Right atrium auricular region (tissue), 2 donors: ENCODE measurements around the gene SPAG17. TPM values are rescaled to one million over a fixed set of nuclear protein-coding genes. Genes with fewer than 3 reads are reported as not detected.

Source experiments
- DNase-seq: peaks from one replicate; pipeline ENCODE4 v3.0.0-alpha.2; 2019; ENCODE audit warnings: low spot score
- H3K27ac ChIP-seq, 2 donors: fragments of 200-600 bp; sonication (generic); 1 replicate in 1 of 2; 2 replicates in 1 of 2; pipeline ENCODE4 v1.5.1; 2016 to 2019
- H3K27me3 ChIP-seq, 2 donors: fragments of 200-600 bp; sonication (generic); one replicate each; pipeline versions ENCODE4 v1.5.1 to v1.6.0; 2017 to 2019
- H3K36me3 ChIP-seq: fragments of 200-600 bp; sonication (generic); one replicate; pipeline ENCODE4 v1.5.1; 2016
- H3K4me1 ChIP-seq, 2 donors: fragments of 200-600 bp; sonication (generic); one replicate each; pipeline versions ENCODE4 v1.5.1 to v1.6.0; 2017 to 2019
- H3K4me3 ChIP-seq, 2 donors: fragments of 200-600 bp; sonication (generic); 1 replicate in 1 of 2; 2 replicates in 1 of 2; pipeline ENCODE4 v1.5.1; 2017 to 2019; ENCODE audit warnings: mild to moderate bottlenecking in 1 of 2, moderate library complexity in 1 of 2
- H3K9me3 ChIP-seq, 2 donors: fragments of 200-600 bp; sonication (generic); one replicate each; pipeline ENCODE4 v1.5.1; 2019
- total RNA-seq, 2 donors: library from RNA; depleted of rRNA; stranded (reverse); fragments of >200 nt; gene quantifications; one replicate each; pipeline ENCODE4 v1.1.0, GENCODE V29; 2016
- TF ChIP-seq, protein P1 (sequence below), 2 donors: fragments of 200-600 bp; sonication (generic); IDR thresholded peaks; one replicate each; pipeline ENCODE4 v1.5.1; 2019; ENCODE audit warnings: antibody characterized with exemption in 2 of 2

Gene SPAG17
- total RNA-seq, 2 donors from 2014 or later, result 0.39 TPM; not detected in 1

DNA sequence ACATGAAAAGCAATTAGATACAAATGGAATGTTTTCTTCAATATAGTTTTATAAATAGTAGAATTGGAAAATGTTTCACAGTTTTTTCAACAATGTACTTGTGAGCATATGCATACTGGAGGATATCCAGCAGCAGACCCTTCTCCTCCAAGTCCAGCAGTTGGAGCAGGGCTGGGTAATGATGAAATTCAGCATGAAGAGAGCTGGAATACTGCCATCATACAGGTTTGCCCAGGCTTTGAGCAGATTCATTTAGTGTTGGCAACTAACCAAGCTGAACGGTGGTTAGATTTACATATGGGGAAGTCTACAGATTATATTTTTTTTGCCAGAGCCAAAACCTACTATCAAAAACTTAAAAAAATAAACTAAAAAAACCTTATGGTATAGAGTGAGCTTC lies 217.1 kb downstream of the SPAG17 start:
- no peaks in the 10 kb centered on the region for H3K36me3 ChIP-seq
- no peaks in the 10 kb centered on the region for H3K4me1 ChIP-seq
- no peaks in the 10 kb centered on the region for H3K27me3 ChIP-seq
- no peak for DNase-seq
- H3K27ac ChIP-seq, result no peak overlapping the region
- no peaks in the 10 kb centered on the region for H3K9me3 ChIP-seq
- TF ChIP-seq, protein P1, sequence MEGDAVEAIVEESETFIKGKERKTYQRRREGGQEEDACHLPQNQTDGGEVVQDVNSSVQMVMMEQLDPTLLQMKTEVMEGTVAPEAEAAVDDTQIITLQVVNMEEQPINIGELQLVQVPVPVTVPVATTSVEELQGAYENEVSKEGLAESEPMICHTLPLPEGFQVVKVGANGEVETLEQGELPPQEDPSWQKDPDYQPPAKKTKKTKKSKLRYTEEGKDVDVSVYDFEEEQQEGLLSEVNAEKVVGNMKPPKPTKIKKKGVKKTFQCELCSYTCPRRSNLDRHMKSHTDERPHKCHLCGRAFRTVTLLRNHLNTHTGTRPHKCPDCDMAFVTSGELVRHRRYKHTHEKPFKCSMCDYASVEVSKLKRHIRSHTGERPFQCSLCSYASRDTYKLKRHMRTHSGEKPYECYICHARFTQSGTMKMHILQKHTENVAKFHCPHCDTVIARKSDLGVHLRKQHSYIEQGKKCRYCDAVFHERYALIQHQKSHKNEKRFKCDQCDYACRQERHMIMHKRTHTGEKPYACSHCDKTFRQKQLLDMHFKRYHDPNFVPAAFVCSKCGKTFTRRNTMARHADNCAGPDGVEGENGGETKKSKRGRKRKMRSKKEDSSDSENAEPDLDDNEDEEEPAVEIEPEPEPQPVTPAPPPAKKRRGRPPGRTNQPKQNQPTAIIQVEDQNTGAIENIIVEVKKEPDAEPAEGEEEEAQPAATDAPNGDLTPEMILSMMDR (IDR thresholded peaks at IDR 0.05), result no peak
- no peak overlapping the region for H3K4me3 ChIP-seq

DNA sequence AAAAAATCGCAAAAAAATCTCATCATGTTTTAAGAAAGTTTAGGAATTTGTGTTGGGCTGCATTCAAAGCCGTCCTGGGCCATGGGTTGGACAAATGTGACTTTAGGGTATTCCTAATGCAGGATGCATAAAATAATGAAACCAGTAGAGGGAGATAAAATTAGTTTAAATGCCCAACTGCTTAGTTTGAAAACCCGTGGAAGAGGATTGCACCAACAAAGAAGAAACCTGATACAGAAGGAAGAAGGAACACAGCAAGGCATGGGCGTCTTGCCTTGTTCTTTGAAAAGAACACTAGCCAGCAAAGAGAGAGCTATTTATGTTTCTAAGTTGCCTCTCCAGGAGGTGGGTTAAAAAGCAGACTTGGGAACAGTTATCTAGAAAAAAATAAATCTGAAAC lies 217.6 kb downstream of the SPAG17 start:
- Histone ChIP-seq H3K4me1 (no peaks in the 10 kb centered on the region), H3K9me3 (no peaks in the 10 kb centered on the region), H3K27me3 (no peaks in the 10 kb centered on the region), H3K4me3 (no peak overlapping the region), H3K27ac (no peak overlapping the region), H3K36me3 (no peaks in the 10 kb centered on the region)
- DNase-seq, result no peak
- TF ChIP-seq, protein P1 (IDR thresholded peaks at IDR 0.05), result peak in 1 of 2 donors; percentile 17

DNA sequence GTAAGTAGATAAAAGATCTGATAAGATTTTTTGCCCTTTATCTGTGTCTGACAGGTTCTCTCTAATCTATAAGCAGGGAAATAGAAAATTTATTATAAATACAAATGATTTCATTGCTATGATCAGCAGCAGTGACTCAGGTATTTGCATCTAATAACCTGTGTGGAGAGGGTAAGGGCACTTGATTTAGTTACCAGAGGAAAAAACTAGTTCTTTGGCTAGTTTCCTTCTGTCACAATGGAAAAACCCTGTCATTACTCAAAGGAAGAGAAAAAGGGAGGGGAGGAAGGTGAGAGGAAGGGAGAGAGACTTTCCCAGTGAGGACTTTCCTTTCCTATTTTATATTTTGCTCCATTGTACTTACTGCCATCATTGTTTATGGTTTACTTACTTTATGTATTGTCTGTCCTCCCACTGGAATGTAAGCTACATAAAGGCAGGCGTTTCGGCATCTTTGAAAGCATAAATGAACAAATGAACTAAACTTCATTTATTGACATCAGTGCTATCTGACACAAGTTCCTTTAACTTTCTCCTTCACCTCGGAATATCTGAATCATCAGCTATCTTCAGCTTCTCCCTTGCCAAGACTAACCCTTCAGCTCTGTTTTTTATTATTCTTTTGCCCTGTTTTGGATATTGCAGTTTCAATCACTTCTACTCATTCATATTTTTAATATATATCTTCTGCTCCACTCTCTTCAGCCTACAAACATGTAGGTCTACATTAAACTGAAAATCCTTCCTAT lies 220.6 kb downstream of the SPAG17 start:
- no peak for DNase-seq
- no peaks in the 10 kb centered on the region for H3K9me3 ChIP-seq
- no peak overlapping the region for H3K27ac ChIP-seq
- TF ChIP-seq, protein P1 (IDR thresholded peaks at IDR 0.05), result no peak
- no peak overlapping the region for H3K4me3 ChIP-seq
- no peaks in the 10 kb centered on the region for H3K27me3 ChIP-seq
- peaks cover 10% of the 10 kb centered on the region for H3K36me3 ChIP-seq
- H3K4me1 ChIP-seq, result no peaks in the 10 kb centered on the region

DNA sequence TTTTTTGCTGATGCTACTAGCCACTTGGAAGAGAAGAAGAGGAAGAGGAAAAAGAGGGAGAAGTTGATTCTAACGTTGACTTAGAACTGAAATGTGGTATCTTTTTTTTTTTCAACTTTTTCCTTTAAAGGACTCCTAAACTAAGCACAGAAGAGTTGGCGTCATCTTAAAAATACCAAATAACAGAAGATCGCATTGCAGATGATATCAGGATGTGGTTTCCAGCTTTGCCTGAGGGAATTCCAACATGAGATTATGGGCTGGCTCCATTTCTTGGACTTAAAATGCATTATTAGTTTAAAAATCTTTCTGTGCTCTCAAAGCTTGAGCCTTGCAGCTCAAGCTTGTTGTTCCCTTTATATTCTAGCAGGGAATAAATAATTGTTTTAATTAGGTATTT lies 225.7 kb downstream of the SPAG17 start:
- Histone ChIP-seq H3K9me3 (no peaks in the 10 kb centered on the region), H3K27ac (no peak overlapping the region), H3K27me3 (no peaks in the 10 kb centered on the region), H3K4me1 (no peaks in the 10 kb centered on the region), H3K36me3 (peaks cover 45% of the 10 kb centered on the region), H3K4me3 (no peak overlapping the region)
- no peak for DNase-seq
- TF ChIP-seq, protein P1 (IDR thresholded peaks at IDR 0.05), result no peak

DNA sequence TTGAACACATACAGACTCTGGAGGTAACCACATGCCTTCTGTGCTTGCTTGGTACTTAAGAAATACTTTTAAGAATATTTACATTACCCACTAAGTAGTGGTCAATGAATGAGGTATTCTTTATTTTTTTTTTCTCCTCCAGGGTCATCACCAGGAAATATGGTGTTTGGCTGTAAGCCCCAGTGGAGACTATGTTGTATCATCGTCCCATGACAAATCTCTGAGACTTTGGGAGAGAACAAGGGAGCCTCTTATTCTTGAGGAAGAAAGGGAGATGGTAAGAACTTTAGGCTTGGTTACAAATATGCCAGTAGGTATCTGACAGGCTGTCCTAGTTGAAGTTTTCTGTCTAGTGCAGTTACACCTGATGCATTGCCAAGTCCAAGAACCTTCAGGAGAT lies 232.6 kb downstream of the SPAG17 start:
- H3K27ac ChIP-seq, result no peak overlapping the region
- H3K4me3 ChIP-seq, result no peak overlapping the region
- no peaks in the 10 kb centered on the region for H3K27me3 ChIP-seq
- H3K9me3 ChIP-seq, result no peaks in the 10 kb centered on the region
- no peak for DNase-seq
- TF ChIP-seq, protein P1 (IDR thresholded peaks at IDR 0.05), result no peak
- peaks cover 81% of the 10 kb centered on the region for H3K36me3 ChIP-seq
- H3K4me1 ChIP-seq, result no peaks in the 10 kb centered on the region

DNA sequence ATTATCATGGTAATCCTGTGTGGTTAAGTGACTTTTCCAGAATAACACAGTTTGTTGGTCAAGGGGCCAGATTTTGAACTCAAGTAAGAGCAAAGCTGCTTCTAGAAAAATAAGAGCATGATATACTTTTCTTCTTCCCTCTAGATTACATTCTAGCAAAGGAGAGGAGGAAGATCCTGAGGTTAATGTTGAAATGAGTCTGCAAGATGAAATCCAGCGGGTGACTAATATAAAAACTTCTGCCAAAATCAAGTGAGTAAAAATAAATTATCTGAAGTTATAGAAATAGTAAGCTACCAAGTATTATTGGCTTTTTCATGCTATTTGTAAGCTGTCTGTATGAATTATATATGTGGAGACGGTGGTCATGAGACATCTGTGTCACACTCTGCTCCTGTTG lies 242.7 kb downstream of the SPAG17 start:
- peaks cover 93% of the 10 kb centered on the region for H3K36me3 ChIP-seq
- DNase-seq, result no peak

More for the DNA sequence above, 242.7 kb downstream of the SPAG17 start:
- Histone ChIP-seq H3K27me3 (no peaks in the 10 kb centered on the region), H3K9me3 (no peaks in the 10 kb centered on the region), H3K4me1 (no peaks in the 10 kb centered on the region), H3K4me3 (no peak overlapping the region), H3K27ac (no peak overlapping the region)
- TF ChIP-seq, protein P1 (IDR thresholded peaks at IDR 0.05), result no peak
